Measurements from ENCODE around the gene PAPOLA. TPM values are rescaled to one million over a fixed set of nuclear protein-coding genes. Genes with fewer than 3 reads are reported as not detected.

Gene PAPOLA
- total RNA-seq, 2 experiments from 2014 or later: 99.3 to 197 TPM

DNA sequence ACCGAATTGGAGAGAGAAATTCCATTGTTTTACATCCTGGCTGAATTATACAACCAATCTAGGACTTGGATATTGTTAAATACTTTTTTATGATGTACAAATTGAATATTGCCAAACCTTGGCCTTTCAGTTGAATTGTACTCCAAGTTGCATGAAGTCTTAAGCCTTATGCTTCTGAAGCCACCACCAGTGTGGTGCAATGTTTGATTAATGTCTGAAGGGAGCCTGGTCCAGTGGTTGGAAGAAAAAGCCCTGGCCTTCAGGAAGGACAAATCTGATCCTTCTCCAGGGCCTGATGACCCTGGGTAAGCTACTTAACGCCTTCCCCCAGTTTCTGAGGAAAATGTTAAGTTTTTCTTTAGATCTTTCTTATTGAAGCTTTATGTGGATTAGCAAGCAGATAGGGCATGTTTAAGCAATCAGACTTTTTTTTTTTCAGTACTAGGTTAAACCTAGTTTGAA is 72.0 kb downstream of the PAPOLA start:
- POLR2A ChIA-PET: interaction anchor here (0.7 to 1.0 kb wide), 3 partner anchors 19 to 260 kb away, joined by 3 read pairs; no protein-coding TSS in a partner anchor
- intact Hi-C loops (cut with micrococcal nuclease; ENCODE audit: unreplicated experiment): no loop called here
- no peak overlapping the region for H3K4me2 ChIP-seq (ENCODE audit: low read length)
- CTCF ChIA-PET (ENCODE audit: unreplicated experiment): no interaction called here
- peaks cover 28% of the 10 kb centered on the region for H3K36me3 ChIP-seq (ENCODE audit: insufficient read depth, low read length)
- H3K79me2 ChIP-seq (ENCODE audit: insufficient read depth, low read depth, low read length): no peaks in the 10 kb centered on the region
- H3K4me3 ChIP-seq (ENCODE audit: low read depth, low read length, poor library complexity, severe bottlenecking): no peak overlapping the region
- H3K9me2 ChIP-seq (ENCODE audit: insufficient read depth, low read length): no peaks in the 10 kb centered on the region
- TF ChIP-seq, protein P1, sequence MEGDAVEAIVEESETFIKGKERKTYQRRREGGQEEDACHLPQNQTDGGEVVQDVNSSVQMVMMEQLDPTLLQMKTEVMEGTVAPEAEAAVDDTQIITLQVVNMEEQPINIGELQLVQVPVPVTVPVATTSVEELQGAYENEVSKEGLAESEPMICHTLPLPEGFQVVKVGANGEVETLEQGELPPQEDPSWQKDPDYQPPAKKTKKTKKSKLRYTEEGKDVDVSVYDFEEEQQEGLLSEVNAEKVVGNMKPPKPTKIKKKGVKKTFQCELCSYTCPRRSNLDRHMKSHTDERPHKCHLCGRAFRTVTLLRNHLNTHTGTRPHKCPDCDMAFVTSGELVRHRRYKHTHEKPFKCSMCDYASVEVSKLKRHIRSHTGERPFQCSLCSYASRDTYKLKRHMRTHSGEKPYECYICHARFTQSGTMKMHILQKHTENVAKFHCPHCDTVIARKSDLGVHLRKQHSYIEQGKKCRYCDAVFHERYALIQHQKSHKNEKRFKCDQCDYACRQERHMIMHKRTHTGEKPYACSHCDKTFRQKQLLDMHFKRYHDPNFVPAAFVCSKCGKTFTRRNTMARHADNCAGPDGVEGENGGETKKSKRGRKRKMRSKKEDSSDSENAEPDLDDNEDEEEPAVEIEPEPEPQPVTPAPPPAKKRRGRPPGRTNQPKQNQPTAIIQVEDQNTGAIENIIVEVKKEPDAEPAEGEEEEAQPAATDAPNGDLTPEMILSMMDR (conservative IDR thresholded peaks at IDR 0.05; ENCODE audit: low read length): no peak
- TF ChIP-seq EZH2phosphoT487 (IDR thresholded peaks at IDR 0.05; ENCODE audit: borderline replicate concordance, low read depth, low read length): no peak
- H3K9me3 ChIP-seq (ENCODE audit: low read length): no peaks in the 10 kb centered on the region
- H3K4me1 ChIP-seq (ENCODE audit: insufficient read depth, low read length, poor library complexity, severe bottlenecking): peaks cover 12% of the 10 kb centered on the region
- H2AFZ ChIP-seq (ENCODE audit: low read length): no peak overlapping the region
- no TSS peak for BruUV-seq (replicated peaks)
- no peak overlapping the region for H3K27ac ChIP-seq (ENCODE audit: low read depth, low read length, poor library complexity, severe bottlenecking)
- H4K20me1 ChIP-seq (ENCODE audit: insufficient read depth, low read length): 0 out of 2 replicates have a peak, but pooled peaks cover 10% of the 10 kb centered on the region
- no peak for DNase-seq (ENCODE audit: low spot score)

DNA sequence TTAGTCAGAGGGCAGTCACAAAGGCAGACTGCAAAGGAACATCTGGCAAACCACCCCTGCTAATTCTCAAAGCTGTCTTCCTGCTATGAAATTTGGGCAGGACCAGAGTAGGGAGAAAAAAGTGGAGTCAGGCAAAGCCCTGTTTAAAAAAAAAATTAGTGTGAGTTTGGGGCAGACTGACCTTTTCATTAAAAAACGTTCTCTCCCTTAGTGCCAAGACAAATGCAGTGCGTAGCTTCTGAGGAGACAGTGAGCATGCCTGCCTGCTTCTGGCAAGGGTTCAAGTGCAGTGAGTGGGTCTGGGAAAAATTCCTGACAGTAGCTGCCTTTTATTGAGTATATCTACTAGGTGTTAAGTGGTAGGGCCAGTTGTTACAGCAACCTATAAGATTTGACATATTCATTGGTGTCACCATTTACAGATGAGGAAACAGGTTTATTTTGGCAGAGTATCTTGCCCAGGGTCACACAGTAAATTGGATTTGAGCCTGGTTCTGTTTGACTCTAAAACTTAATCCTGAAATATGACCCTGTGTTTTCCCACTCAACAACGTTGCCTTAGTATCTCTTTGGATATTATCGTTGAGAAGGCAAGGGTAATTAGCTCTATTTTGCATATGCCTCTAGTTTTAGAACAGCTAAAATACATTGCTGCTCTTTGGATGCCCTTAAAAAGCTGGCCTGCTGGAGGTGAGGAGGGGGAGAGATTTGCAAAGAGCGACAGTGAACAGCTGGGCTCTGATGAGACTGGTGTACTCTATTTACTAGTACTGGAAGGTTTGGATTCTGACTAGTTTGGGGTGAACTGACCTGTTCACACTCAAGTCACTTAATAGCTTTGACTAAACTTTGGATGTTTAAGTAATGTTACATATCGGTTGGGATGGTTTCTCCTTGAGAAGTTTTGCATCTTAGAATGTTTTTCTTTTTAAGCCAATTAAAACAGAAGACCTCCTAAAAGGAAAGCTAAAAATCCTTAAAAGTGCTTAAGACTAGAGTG is 72.8 kb downstream of the PAPOLA start:
- no peak overlapping the region for H3K4me2 ChIP-seq (ENCODE audit: low read length)
- H3K36me3 ChIP-seq (ENCODE audit: insufficient read depth, low read length): peaks cover 22% of the 10 kb centered on the region; the same call in 1 of the 2 replicates
- 0 out of 2 replicates have a peak, but pooled peaks cover 10% of the 10 kb centered on the region for H4K20me1 ChIP-seq (ENCODE audit: insufficient read depth, low read length)
- ChIA-PET CTCF (ENCODE audit: unreplicated experiment) (no interaction called here), POLR2A (interaction anchor here (0.7 to 1.6 kb wide), 6 partner anchors 14 to 259 kb away, joined by 3 to 5 read pairs (median 3); no protein-coding TSS in a partner anchor)
- no peaks in the 10 kb centered on the region for H3K79me2 ChIP-seq (ENCODE audit: insufficient read depth, low read depth, low read length)
- no peak overlapping the region for H3K27ac ChIP-seq (ENCODE audit: low read depth, low read length, poor library complexity, severe bottlenecking)
- BruUV-seq (replicated peaks): no TSS peak
- TF ChIP-seq, protein P1 (conservative IDR thresholded peaks at IDR 0.05; ENCODE audit: low read length): no peak
- TF ChIP-seq EZH2phosphoT487 (IDR thresholded peaks at IDR 0.05; ENCODE audit: borderline replicate concordance, low read depth, low read length): no peak
- intact Hi-C loops (cut with micrococcal nuclease; ENCODE audit: unreplicated experiment): no loop called here
- DNase-seq (ENCODE audit: low spot score): no peak
- no peaks in the 10 kb centered on the region for H3K9me3 ChIP-seq (ENCODE audit: low read length)
- H3K4me1 ChIP-seq (ENCODE audit: insufficient read depth, low read length, poor library complexity, severe bottlenecking): peaks cover 12% of the 10 kb centered on the region
- no peaks in the 10 kb centered on the region for H3K9me2 ChIP-seq (ENCODE audit: insufficient read depth, low read length)
- H2AFZ ChIP-seq (ENCODE audit: low read length): no peak overlapping the region
- no peak overlapping the region for H3K4me3 ChIP-seq (ENCODE audit: low read depth, low read length, poor library complexity, severe bottlenecking)
